ENCODE data around the gene RSPO4. TPM values are rescaled to one million over a fixed set of nuclear protein-coding genes. Genes with fewer than 3 reads are reported as not detected.

RSPO4 gene
- total and polyA plus RNA-seq, 2 of the 8 experiments (the other 6 are each of a cell fraction or from before 2014, with no cell fraction given) = 3.4 to 6.4 TPM

GRCh38 chr20:1019344-1019743, 17.2 kb upstream of the RSPO4 start:
- Histone ChIP-seq H2BK120ac (replicated peaks; ENCODE audit: low read depth, low read length) (no peak overlapping the region), H3K4me1 (replicated peaks in 1 of 4; ENCODE audit: control insufficient read depth in 3 of 4, insufficient read depth in 4 of 4, low read length in 3 of 4) (no peaks in the 10 kb centered on the region), H3K23ac (ENCODE audit: insufficient read length) (no peak overlapping the region), H4K8ac (ENCODE audit: extremely low read depth, insufficient read depth, low read length) (no peak overlapping the region), H3K9ac (replicated peaks in 1 of 4; ENCODE audit: extremely low read depth in 1 of 4, low read depth in 3 of 4, low read length in 3 of 4) (no peak overlapping the region), H4K20me1 (replicated peaks in 1 of 2; ENCODE audit: control insufficient read depth in 1 of 2, insufficient read depth in 2 of 2, low read length in 2 of 2) (no peaks in the 10 kb centered on the region), H3K79me1 (ENCODE audit: low read depth, low read length) (no peaks in the 10 kb centered on the region), H3K23me2 (ENCODE audit: low read depth, low read length) (peaks cover 5% of the 10 kb centered on the region; the same call in 1 of the 2 replicates), H4K5ac (ENCODE audit: insufficient read length, low read depth, low read length) (no peak overlapping the region), H3K27ac (ENCODE audit: low read depth, low read length) (no peak overlapping the region), H3K14ac (ENCODE audit: insufficient read length) (no peak overlapping the region), H2BK12ac (ENCODE audit: low read depth, low read length) (no peak overlapping the region), H2AFZ (ENCODE audit: low read length) (no peak overlapping the region), H2BK5ac (ENCODE audit: low read depth, low read length) (no peak overlapping the region), H3K36me3 (ENCODE audit: control insufficient read depth in 2 of 4, insufficient read depth in 4 of 4, low read length in 3 of 4) (no peaks in the 10 kb centered on the region), H3K79me2 (ENCODE audit: control insufficient read depth in 1 of 2, insufficient read depth in 2 of 2, low read length in 2 of 2) (no peaks in the 10 kb centered on the region), H3K4me3 (ENCODE audit: extremely low read depth in 1 of 4, insufficient read depth in 2 of 4, low read depth in 3 of 4, low read length in 4 of 4) (no peak overlapping the region), H3K9me3 (ENCODE audit: insufficient read depth in 2 of 2, low read depth in 1 of 2, low read length in 1 of 2) (no peaks in the 10 kb centered on the region), H2BK20ac (ENCODE audit: low read length) (no peak overlapping the region), H3K27me3 (replicated peaks in 1 of 4; ENCODE audit: control insufficient read depth in 3 of 4, extremely low read depth in 1 of 4, insufficient read depth in 3 of 4, low read length in 3 of 4) (no peaks in the 10 kb centered on the region), H3K56ac (replicated peaks; ENCODE audit: insufficient read length, low read depth, low read length) (no peak overlapping the region), H3K4ac (replicated peaks; ENCODE audit: insufficient read length, low read depth, low read length) (no peak overlapping the region), H3K18ac (ENCODE audit: extremely low read depth, low read length) (no peak overlapping the region), H2AK5ac (ENCODE audit: low read depth, low read length) (no peak overlapping the region), H3K4me2 (ENCODE audit: insufficient read depth in 1 of 2, low read depth in 2 of 2, low read length in 2 of 2) (no peak overlapping the region), H2BK15ac (ENCODE audit: low read length) (no peak overlapping the region), H4K91ac (replicated peaks; ENCODE audit: insufficient read length, low read length) (no peak overlapping the region)
- no peak for FAIRE-seq
- POLR2A ChIA-PET (ENCODE audit: partially characterized antibody) = interaction anchor here (1.0 kb wide), 1 partner anchor 10 kb away, joined by 4 read pairs; no protein-coding TSS in a partner anchor
- WGBS, 2 experiments (ENCODE audit: extremely low coverage in 1 of 2, insufficient coverage in 1 of 2, insufficient read length in 1 of 2, insufficient replicate concordance in 2 of 2, low coverage in 1 of 2, low lambda C conversion rate in 2 of 2, missing lambda C conversion rate in 1 of 2) = 76 to 88% methylated on average over 2 of the region's 2 CpGs
- CTCF ChIA-PET (ENCODE audit: partially characterized antibody) = interaction anchor here (0.6 kb wide), 1 partner anchor 352 kb away, joined by 3 read pairs; no protein-coding TSS in a partner anchor
- DNase-seq (ENCODE audit: low read depth in 1 of 2, low spot score in 2 of 2) = no peak
- no peak for TF ChIP-seq ATF3 (IDR thresholded peaks at IDR 0.05; ENCODE audit: insufficient read depth, low read depth, low read length)
- no peak for TF ChIP-seq YY1 (IDR thresholded peaks at IDR 0.05; ENCODE audit: low read depth, low read length)
- TF ChIP-seq RNF2 (IDR thresholded peaks at IDR 0.05; ENCODE audit: borderline replicate concordance, low read depth, low read length, missing control alignments, poor library complexity, severe bottlenecking) = no peak
- no peak for TF ChIP-seq KDM5A (IDR thresholded peaks at IDR 0.05; ENCODE audit: low read length)
- TF ChIP-seq RFX5 (IDR thresholded peaks at IDR 0.05; ENCODE audit: borderline replicate concordance, low read depth, low read length) = no peak
- TF ChIP-seq ATF2 (IDR thresholded peaks at IDR 0.05; ENCODE audit: low read length) = no peak
- no peak for TF ChIP-seq CBX8 (IDR thresholded peaks at IDR 0.05; ENCODE audit: borderline replicate concordance, low read depth, low read length)
- no peak for TF ChIP-seq BRCA1 (IDR thresholded peaks at IDR 0.05; ENCODE audit: low read depth, low read length)
- no peak for TF ChIP-seq JUN (IDR thresholded peaks at IDR 0.05; ENCODE audit: low read depth, low read length)
- no peak for TF ChIP-seq CHD2 (IDR thresholded peaks at IDR 0.05; ENCODE audit: low read length)
- no peak for TF ChIP-seq SP1 (IDR thresholded peaks at IDR 0.05; ENCODE audit: low read depth, low read length)
- TF ChIP-seq TEAD4 (IDR thresholded peaks at IDR 0.05; ENCODE audit: low read depth, low read length) = no peak
- no peak for TF ChIP-seq RBBP5 (IDR thresholded peaks at IDR 0.05; ENCODE audit: borderline replicate concordance, low read depth, low read length)

Measured in H1 (cell line).